ENCODE results near the gene SCYL2. TPM values are rescaled to one million over a fixed set of nuclear protein-coding genes. Genes with fewer than 3 reads are reported as not detected.

Gene SCYL2
- total RNA-seq, 1 donor = 18.0 TPM

- DNase-seq (ENCODE audit: low read depth in 2 of 3, low spot score in 2 of 3) = no peak
These were observed 104.2 kb downstream of the SCYL2 start for GRCh38 chr12:100371146-100371545.

GRCh38 chr12:100372853-100373640 is 106.1 kb downstream of the SCYL2 start:
- no peak for DNase-seq (ENCODE audit: low read depth in 2 of 3, low spot score in 2 of 3)

GRCh38 chr12:100375038-100375735 is 108.2 kb downstream of the SCYL2 start:
- DNase-seq (ENCODE audit: low read depth in 2 of 3, low spot score in 2 of 3) = no peak

GRCh38 chr12:100376161-100376560 is 109.2 kb downstream of the SCYL2 start:
- DNase-seq (ENCODE audit: low read depth in 2 of 3, low spot score in 2 of 3) = no peak

GRCh38 chr12:100381379-100381778 is 114.4 kb downstream of the SCYL2 start:
- DNase-seq (ENCODE audit: low read depth in 2 of 3, low spot score in 2 of 3) = no peak

- DNase-seq (ENCODE audit: low read depth in 2 of 3, low spot score in 2 of 3) = no peak
These were observed 115.4 kb downstream of the SCYL2 start for GRCh38 chr12:100382338-100382737.

- DNase-seq (ENCODE audit: low read depth in 2 of 3, low spot score in 2 of 3) = no peak
These were observed 116.9 kb downstream of the SCYL2 start for GRCh38 chr12:100383586-100384558.

GRCh38 chr12:100384559-100384935 is 117.6 kb downstream of the SCYL2 start:
- no peak for DNase-seq (ENCODE audit: low read depth in 2 of 3, low spot score in 2 of 3)

- no peak for DNase-seq (ENCODE audit: low read depth in 2 of 3, low spot score in 2 of 3)
These were observed 121.4 kb downstream of the SCYL2 start for GRCh38 chr12:100388382-100388781.

Small RNA genes lying within 50 kb of the gene (small RNA-seq; reads per million reads assigned to genes)
- gene RF00019 = not detected

Other genes starting within 250 kb of the SCYL2 start
- 10.2 TPM for gene BLTP3B, start 124.3 kb upstream of the SCYL2 start, total RNA-seq
- gene ACTR6, start 66.4 kb upstream of the SCYL2 start, total RNA-seq = 8.1 TPM
- 0.27 TPM for gene DEPDC4, start 98 bp upstream of the SCYL2 start, total RNA-seq
- gene SLC17A8, start 89.9 kb downstream of the SCYL2 start, total RNA-seq = not detected
- not detected for gene NR1H4, start 206.7 kb downstream of the SCYL2 start, total RNA-seq